Measurements from ENCODE around the gene SLC35A3.

Gene SLC35A3

DNA sequence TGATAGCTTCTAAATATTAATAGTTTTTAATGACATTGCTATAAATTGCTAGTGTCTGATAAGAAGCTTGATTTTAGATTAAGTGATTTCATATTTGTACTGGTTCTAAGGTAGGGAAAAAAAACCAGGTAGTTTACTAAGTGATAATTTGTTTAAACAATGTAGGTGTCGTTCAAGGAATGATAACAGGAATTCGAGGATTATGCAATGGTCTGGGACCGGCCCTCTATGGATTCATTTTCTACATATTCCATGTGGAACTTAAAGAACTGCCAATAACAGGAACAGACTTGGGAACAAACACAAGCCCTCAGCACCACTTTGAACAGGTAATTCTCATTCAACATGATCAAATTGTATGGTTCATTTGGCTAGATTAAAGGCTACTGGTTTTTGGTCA is 110.5 kb downstream of the SLC35A3 start:
- no peak for DNase-seq

Measured in cortex of kidney (tissue), 1 donor.